ENCODE data around the gene OR6S1.

Gene OR6S1, protein sequence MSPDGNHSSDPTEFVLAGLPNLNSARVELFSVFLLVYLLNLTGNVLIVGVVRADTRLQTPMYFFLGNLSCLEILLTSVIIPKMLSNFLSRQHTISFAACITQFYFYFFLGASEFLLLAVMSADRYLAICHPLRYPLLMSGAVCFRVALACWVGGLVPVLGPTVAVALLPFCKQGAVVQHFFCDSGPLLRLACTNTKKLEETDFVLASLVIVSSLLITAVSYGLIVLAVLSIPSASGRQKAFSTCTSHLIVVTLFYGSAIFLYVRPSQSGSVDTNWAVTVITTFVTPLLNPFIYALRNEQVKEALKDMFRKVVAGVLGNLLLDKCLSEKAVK

DNA sequence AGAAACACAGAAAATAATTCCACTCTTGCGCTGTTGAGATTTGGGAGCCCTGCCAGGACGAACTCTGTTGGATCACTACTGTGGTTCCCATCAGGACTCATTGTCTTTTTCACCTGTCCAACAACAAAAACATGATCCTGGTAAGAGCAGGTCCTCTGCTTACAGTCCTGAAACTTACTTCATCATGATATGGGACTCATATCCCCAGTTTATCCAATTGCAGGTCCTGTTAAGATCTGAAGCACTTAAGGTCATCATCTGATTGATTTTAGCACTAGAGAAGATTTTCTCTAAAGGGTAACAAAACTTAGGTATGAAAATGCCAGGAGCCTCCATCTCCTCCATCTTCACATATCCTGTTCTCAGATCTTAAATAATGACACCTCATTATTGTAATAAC lies at the start of gene OR6S1:
Gene OR6S1, minus strand, starts transcription at position 101 of the 400 bp plus-strand sequence. Its CDS starts 0 bp downstream, at position 101.
- no peak for DNase-seq

DNA sequence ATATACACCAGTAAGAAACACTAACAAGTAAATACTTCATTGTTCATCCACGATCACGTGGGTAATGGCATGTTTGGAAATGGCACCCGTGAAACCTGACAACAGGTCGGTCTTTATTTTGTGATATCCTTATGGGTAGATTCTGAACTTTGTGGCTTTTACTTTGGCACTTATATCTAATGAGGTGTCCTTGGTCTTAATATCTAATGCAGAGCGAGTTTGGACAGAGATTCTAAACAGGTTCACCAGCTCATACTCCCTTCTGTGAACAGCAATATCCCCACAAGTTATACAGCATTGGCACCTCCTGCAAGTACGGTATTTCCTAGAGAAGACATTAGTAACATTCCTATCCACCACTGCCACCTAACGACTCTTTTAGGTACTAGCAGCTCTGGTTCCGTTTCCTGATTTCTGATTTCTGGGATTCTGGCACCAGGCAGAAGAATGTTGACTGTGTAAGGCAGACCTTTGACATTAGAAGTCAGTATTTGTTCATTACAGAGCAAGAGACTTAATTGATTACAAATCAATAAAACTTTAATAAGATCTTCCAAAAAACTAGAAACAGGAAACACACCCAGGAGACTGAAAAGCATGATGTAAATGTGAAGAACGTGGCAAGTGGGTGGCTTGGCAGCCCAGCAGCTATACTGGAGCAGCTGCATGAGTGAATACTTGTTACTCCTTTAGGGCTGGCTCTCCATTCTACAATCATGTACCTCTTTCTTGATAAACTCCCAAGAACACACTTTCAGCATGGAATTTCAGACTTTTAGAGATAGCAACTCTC lies 49.6 kb upstream of the OR6S1 start:
- DNase-seq = peak; percentile 37

- DNase-seq = no peak
Observed at GRCh38 chr14:20688167-20688839, 46.8 kb upstream of the OR6S1 start, which contains the start of gene ANG. Gene ANG (plus strand): TSS chr14:20688764. CDS start chr14:20693565, 4,801 bp downstream.

- DNase-seq = no peak
Observed at GRCh38 chr14:20687362-20688166, 46.1 kb upstream of the OR6S1 start.

- DNase-seq = no peak
Observed at GRCh38 chr14:20686386-20687143, 45.1 kb upstream of the OR6S1 start.

GRCh38 chr14:20684662-20685456 lies 43.4 kb upstream of the OR6S1 start:
- DNase-seq = no peak

- no peak for DNase-seq
Observed at GRCh38 chr14:20683891-20684661, 42.6 kb upstream of the OR6S1 start, which contains the start of gene RNASE4. Gene RNASE4 (plus strand): TSS chr14:20684560. CDS start chr14:20699372, 14,812 bp downstream.

DNA sequence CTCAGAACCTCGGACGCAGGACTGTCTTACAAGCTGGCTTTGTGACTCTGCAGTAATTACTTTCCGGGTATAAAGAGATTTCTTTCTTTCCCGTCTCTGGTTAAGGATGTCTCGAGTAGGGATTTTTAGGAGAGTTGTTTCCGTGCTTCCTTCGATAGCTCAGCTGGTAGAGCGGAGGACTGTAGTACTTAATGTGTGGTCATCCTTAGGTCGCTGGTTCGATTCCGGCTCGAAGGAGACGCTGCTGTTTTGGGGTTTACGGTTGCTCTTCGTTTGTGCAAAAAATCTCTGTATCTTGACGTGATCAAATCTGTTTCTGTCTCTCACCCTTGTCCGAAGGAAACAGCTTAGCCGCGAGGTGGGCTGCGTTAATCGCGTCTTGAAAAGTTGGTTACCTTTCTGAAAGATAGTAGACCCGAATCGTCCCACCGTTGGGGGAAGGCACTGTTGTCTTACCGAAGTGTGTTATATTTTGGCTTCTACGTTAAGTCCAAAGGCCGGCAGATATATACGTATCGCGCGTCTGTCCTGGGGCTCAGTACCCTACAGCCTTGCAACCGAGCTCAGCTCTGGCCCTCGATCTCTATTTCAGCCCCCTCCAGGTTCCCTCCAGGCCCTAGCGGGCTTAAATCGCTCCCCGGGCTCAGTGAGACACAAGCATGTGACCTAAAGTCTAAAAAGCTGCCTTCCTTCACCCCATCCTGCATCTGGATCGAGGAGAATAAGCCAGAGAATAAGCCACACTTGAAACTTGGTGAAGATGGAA lies 41.8 kb upstream of the OR6S1 start:
- peak; percentile 67 for DNase-seq

GRCh38 chr14:20682435-20683124 lies 41.1 kb upstream of the OR6S1 start:
- peak; percentile 60 for DNase-seq

DNA sequence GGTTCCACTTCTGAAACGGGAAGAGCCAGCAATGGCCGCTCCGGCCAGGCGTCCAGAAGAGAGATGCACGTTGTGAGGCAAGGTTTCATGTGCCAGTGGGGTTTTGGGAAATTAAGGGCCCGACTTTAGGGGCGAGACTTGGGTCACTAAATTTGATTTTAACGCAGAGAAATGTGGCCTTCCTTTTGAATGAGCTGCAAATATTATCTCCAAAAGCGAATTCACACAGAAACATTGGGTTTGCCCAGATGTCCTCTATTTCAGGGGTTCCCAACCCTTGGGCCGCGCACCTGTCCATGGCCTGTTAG lies 40.6 kb upstream of the OR6S1 start:
- no peak for DNase-seq

DNA sequence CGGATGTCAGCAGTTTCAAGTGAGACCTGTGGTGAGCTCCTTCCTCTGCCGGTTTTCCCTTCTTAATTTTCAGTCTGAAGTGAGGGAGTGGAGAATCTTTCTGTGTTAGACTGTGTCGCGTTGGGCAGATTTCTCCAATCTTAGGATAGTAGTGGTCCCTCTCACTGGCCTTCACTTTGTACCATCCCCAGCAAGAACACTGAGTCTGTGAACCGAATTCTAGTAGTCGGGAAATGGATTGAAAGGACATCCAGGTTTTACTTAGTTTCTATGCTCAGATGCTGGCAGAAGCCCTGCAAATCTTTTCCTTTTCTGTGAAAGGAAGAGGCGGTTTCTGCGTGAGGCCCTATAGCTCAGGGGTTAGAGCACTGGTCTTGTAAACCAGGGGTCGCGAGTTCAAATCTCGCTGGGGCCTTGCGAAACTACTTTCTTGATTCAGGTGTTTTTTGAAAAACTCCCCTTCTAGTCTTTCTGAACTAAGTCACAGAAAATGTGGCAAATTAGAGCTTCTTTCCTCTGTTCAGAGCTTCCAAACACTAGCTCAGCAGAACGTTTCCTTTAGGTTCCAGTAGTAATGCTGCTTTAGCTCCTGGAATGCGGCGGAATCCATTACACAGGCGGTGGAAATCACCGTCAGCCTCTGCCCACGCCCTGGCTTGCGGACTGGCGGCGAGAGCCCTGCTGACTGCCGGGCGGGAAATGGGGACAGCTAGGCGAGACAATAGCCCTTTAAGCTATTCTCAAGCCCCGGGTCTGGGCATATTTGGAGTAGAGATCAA lies 40.0 kb upstream of the OR6S1 start:
- DNase-seq = peak; percentile 37

- DNase-seq = no peak
Observed at GRCh38 chr14:20680843-20681347, 39.4 kb upstream of the OR6S1 start.

- no peak for DNase-seq
Observed at GRCh38 chr14:20680363-20680762, 38.9 kb upstream of the OR6S1 start.

DNA sequence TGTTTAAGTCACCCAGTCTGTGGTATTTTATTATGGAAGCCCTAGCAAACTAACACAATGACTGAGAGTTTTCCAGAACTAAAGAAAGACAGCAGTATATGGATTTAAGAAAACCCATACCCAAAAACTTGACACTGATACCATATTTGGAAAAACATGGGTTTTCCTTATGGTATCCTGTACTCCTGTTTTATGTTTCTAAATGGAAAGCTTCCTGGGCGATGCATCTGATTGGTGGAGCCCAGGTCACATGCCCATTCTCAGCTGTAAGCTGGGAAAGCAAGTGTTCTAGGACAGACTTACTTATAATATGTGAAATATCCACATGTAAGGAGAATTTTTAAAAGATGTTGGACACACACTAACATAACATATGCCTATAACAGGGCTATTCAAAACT lies 38.4 kb upstream of the OR6S1 start:
- DNase-seq = no peak

- DNase-seq = no peak
Observed at GRCh38 chr14:20676072-20676471, 34.6 kb upstream of the OR6S1 start.

DNA sequence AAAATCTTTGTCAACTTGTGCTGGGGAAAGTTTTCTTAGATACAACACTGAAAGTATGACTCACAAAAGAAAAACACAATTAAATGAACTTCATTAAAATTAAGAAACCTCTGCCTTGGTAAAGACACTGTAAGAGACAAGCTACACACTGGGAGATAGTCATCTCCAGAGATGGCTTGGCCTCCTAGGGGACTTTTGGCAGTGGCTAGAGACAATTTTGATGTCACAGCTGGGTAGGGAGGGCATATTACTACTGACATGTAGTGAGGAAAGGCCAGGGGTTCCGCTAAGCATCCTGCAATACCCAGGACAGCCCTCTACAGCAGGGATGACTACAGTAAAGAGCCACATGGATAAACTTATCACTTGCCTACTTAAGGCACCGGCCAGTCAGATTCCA lies 34.2 kb upstream of the OR6S1 start:
- DNase-seq = no peak

GRCh38 chr14:20671597-20672283 lies 30.2 kb upstream of the OR6S1 start:
- DNase-seq = no peak
